Measurements from ENCODE around the gene PLXNA4.

Gene PLXNA4

GRCh38 chr7:132243051-132243450, 333.2 kb downstream of the PLXNA4 start:
- DNase-seq (ENCODE audit: low spot score) = no peak

DNA sequence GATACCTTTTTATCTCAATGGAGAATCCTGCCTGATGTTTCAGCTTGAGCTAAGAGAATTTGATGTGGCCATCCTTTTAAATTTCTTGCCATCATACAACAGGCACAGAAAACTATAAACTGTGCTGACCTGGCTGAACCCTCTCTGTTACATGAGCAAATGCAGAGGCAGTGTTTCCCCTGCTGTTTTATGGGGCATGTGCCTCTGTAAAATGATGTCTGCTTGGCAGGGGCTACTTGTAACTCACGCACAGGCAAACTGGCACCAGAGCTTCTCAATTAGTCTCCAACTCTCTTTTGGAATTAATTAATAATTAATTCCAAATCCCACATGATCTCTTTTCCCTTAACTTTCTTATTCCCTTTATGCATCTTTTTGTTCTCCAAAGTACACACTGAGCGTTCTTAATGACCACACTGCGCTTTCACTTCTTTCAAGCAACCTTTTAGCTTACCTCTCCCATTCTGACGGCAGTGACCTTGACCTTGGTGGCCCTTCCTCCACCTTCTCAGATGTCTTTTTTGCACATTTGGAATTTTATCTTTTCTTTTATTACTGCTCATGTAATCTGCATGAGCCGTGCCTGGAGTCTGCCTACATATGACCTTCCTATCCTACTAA, 334.0 kb downstream of the PLXNA4 start:
- no peak for DNase-seq (ENCODE audit: low spot score)

DNA sequence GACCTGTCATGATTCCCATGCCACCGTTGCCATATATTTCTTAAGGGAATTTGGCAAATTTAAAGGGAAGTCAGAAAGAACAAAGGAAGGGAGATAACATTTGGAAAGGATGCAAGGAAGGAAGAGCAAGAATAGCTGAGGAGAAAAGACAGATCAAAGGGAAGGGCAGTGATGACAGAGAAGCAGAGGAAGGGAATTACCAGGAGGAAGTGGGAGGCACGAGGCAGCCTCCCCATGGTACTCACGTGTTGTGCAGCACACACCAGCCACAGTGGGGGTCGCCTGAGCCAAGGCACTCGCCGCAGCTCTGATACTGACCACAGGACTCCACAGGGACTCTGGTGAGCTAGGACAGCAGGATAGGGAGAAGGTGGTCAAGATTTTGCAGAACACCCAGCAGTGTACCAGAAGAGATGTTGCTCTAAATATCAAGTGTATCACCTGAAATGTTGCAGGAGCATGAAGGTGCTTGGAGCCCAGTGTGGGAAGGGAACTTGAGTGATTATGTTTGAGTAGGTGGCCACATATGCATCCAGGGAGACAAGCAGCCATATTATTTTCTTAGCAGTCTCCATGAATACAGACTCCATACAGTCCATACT, 335.3 kb downstream of the PLXNA4 start:
- no peak for DNase-seq (ENCODE audit: low spot score)

GRCh38 chr7:132240262-132240661, 336.0 kb downstream of the PLXNA4 start:
- DNase-seq (ENCODE audit: low spot score) = no peak

DNA sequence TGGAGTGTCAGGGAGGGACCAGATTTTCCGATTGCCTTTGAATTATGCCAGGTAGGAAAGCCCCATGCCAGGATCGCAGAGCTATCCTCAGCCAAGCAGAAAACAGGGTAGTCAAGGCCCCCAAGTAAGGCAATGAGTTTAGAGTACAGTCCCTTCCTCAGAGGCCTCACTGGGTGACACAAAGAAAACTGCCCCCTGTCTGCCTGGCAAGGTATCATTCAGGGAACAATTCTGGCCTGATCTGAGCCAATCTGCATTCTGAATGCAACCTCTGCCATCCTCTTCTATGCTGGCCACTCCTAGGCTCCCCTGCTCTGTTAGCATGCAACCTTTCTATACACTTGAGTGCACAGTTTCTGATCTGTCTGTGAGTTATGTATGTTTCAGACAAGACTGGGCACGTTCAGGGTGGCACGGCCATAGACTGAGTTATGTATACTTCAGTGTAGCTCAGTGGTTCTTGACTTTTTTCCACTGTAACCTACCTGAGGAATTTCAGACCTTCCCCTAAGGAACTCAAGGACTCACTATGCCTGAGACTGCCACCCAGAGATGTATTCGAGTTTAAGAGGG, 336.8 kb downstream of the PLXNA4 start:
- no peak for DNase-seq (ENCODE audit: low spot score)

- no peak for DNase-seq (ENCODE audit: low spot score)
These were observed 341.6 kb downstream of the PLXNA4 start for GRCh38 chr7:132234711-132235110.

DNA sequence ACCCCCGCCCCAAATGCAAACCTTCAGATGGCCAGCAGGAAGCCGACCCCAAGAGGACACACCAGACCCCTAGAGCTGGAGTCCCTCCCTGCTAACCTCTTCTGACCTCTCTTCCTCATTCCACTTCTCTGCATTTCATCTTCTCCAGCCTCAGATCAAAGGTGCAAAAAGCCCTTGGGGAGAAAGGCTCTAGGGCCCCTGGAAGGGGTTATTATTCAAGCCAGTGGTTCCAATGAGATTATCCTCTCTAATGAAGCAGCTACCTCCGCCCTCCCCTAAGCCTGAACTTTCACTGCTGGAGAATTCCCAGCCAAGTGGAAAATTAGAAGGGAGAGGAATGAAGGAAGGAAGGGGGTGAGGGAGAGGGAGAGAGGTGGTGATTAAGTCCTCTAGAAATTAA, 343.9 kb downstream of the PLXNA4 start:
- no peak for DNase-seq (ENCODE audit: low spot score)

- DNase-seq (ENCODE audit: low spot score) = no peak
These were observed 345.8 kb downstream of the PLXNA4 start for GRCh38 chr7:132230462-132230861.

- no peak for DNase-seq (ENCODE audit: low spot score)
These were observed 348.0 kb downstream of the PLXNA4 start for GRCh38 chr7:132228240-132228639.

GRCh38 chr7:132226957-132227290, 349.3 kb downstream of the PLXNA4 start:
- DNase-seq (ENCODE audit: low spot score) = no peak

GRCh38 chr7:132226046-132226956, 350.0 kb downstream of the PLXNA4 start:
- DNase-seq (ENCODE audit: low spot score) = no peak

DNA sequence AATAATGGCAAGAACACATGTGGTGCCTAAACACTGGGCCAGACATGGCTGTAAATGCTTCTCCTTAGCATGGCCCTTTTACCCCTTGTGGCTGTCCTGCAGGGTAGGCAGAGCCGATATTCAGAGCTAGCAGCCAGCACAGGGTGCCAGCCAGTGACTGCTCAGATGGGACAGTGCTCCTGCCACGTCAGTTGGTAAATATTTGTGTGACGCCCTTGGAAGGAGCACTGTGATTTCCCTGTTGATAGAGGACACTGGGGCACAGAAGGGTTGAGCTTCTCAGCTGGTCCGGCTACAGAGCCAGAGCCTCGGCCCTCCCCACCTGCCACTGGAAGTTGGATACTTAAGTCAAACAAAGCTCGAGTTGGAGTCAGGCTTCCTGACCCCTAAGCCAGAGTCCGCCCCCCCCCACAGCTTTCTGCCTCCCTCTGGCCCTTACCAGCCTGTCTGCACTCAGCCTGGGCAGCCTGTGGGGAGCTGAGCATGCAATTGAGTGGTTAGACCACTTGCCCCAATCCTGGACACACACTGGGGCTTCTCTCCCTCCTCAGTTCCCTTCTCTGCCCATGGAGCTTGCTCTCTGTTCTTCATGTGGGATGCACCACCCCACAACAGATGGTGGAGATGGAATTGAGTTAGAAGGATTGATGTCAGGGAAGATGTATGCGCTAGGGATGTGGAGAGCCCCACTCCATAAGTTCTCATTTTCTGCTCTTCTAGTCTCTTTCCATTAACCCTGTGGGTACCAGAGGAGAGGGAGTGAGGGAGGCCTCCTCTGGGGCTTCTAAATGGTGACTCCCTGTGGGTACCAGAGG, 350.8 kb downstream of the PLXNA4 start:
- no peak for DNase-seq (ENCODE audit: low spot score)

- DNase-seq (ENCODE audit: low spot score) = no peak
These were observed 354.9 kb downstream of the PLXNA4 start for GRCh38 chr7:132221356-132221755.

GRCh38 chr7:132220060-132220459, 356.2 kb downstream of the PLXNA4 start:
- no peak for DNase-seq (ENCODE audit: low spot score)

- DNase-seq (ENCODE audit: low spot score) = no peak
These were observed 357.4 kb downstream of the PLXNA4 start for GRCh38 chr7:132218876-132219275.

- no peak for DNase-seq (ENCODE audit: low spot score)
These were observed 359.3 kb downstream of the PLXNA4 start for GRCh38 chr7:132216847-132217525.

DNA sequence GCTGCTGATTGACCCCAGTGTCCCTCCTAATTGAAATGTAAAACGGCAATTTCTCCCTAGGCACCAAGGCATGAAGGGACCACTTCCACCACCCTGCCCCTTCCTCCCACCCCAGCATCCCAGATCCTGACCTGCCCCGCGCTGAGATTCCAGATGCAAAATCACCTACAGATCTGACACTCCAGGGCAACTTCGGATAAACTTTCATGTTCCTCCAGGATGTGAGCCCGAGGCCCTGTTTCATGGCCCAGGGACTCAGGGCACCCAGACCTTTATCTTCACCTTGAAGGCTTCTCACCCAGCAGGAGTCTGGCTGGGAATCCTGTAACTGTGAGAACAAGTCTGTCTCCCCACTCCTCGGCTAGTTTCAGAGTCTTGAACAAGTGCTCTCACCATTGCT, 361.8 kb downstream of the PLXNA4 start:
- no peak for DNase-seq (ENCODE audit: low spot score)

GRCh38 chr7:132213583-132213982, 362.7 kb downstream of the PLXNA4 start:
- DNase-seq (ENCODE audit: low spot score) = no peak

- DNase-seq (ENCODE audit: low spot score) = no peak
These were observed 364.3 kb downstream of the PLXNA4 start for GRCh38 chr7:132211971-132212370.

DNA sequence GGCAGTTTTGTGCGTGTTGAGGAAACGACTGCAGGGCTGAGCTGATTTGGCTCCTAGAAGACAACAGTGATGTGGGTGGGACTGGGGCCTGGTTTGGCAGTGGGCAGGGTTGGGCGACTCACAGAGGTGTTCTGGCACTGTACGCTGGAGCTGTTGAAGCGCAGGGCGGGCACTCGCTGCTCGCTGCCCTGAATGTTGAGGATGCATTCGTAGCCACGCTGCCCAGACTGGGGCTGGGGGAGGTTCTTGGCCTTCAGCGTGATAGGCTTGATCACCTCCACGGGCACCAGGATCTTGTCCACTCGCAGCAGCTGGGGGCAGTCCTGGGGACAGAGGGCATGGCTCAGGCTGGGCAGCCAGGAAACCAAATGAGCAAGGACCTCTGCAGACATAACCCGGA, 365.4 kb downstream of the PLXNA4 start:
- DNase-seq (ENCODE audit: low spot score) = no peak

DNA sequence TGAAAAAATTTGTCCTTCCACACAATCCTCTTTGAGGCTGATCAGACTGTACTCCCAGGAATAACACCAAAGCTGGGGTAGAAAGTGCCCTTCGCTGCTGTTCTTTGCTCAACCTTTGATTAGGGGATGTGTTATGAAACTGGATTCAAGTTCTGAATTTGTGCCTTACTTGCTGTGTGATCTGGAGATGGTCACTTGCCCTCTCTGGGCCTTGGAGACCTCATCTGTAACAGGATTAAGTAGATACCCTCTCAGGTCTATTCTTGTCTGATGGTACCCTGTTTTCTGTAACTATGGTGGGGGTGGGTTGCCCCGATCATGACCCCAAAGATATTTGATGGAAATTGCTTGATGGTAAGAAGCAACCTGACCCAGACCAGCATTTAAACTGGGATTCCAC, 368.5 kb downstream of the PLXNA4 start:
- DNase-seq (ENCODE audit: low spot score) = no peak
